ENCODE results near the gene GOLGA8A. TPM values are rescaled to one million over a fixed set of nuclear protein-coding genes. Genes with fewer than 3 reads are reported as not detected.
A peak's percentile ranks its signal among the peaks of the same experiment; 100 is the strongest.
"Not testable (repeated sequence)": the region's sequence is repeated elsewhere in the genome, so short reads cannot be mapped to it uniquely, and the experiment has no call there.

The GOLGA8A gene, protein sequence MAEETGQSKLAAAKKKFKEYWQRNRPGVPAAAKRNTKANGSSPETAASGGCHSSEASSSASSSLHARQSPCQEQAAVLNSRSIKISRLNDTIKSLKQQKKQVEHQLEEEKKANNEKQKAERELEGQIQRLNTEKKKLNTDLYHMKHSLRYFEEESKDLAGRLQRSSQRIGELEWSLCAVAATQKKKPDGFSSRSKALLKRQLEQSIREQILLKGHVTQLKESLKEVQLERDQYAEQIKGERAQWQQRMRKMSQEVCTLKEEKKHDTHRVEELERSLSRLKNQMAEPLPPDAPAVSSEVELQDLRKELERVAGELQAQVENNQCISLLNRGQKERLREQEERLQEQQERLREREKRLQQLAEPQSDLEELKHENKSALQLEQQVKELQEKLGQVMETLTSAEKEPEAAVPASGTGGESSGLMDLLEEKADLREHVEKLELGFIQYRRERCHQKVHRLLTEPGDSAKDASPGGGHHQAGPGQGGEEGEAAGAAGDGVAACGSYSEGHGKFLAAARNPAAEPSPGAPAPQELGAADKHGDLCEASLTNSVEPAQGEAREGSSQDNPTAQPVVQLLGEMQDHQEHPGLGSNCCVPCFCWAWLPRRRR
- 31.6 and 35.4 TPM in 2 replicates for total RNA-seq
- polyA plus RNA-seq (2012), result 45.0 TPM

DNA sequence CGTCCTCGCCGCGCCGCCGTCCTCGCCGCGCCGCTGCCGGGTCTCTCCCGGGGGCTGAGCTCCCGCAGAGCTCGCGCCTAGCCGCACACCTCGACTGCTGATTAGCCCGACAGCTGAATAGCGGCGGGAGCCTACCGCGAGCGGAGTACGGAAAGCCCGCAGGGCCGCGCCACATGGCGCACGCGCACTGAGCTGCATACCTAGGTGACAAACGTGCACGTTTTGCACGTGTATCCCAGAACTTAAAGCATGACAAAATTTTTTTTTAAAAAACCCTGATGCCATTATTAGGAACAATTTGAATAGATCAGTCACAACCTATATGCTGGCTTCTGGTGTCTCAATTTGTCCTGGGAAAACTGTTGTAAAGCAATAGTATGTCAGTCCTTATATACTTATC lies at the start of gene GOLGA8A:
Gene GOLGA8A (minus strand): TSS at position 122 of the 400 bp plus-strand sequence. CDS start 48,117 bp downstream, outside the sequence.
- DNase-seq (ENCODE audit: low read depth), result peak; percentile 85

DNA sequence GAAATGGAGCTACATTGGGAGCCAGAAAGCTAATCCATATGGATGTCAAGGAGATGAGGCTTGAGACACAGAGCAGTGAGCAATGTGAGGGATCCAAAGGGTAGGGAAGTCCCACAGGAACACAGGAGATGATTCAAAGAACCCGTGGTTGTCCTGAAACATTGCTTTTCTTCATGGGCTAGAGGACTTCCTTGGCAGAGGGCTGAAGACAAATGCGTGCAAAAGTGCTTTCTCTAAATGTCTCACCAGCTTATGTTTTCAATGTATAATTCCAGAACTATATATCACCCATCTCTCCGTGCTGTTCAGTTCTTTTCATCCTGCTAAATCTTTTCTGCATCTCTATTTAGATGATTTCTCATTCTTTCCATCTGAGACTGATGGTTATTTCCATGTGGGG lies 46.0 kb upstream of the GOLGA8A start:
- no peak for DNase-seq (ENCODE audit: low read depth)

DNA sequence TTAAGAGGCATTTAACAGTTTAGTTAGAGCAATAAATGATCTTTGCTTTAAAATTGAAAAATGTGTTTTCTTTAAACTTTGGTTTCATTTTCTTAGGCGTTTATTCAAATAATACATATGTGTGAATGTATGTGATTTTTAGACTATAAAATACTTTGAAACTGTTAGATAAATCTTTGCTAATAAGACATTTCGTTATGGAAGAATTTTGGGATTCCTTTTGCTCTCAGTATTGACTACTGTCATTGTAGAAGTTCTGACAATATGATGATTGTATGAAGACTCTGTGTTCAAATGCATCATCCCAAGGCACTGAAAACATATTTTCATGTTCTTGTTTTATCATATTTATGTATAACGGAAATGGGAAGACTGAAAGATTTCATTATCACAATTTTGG lies 43.8 kb upstream of the GOLGA8A start:
- DNase-seq (ENCODE audit: low read depth), result peak; percentile 2

DNA sequence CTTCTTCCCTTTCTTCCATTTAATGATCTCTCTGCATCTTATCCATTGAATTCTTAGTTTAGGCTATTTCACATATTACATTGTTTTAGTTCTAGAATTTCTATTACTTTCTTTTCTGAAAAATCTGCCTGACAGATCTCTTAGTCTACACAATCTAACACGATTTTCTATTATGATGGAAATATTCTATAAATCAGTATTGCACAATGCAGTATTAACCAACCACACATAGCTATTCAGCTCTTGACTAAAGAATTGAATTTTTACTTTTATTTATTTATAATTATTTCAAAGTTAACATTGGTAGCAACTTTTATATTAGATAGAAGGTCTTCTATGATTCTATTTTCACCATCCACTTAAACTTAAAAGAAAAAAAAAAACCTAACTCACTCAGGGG lies 36.2 kb upstream of the GOLGA8A start:
- no peak for DNase-seq (ENCODE audit: low read depth)

DNA sequence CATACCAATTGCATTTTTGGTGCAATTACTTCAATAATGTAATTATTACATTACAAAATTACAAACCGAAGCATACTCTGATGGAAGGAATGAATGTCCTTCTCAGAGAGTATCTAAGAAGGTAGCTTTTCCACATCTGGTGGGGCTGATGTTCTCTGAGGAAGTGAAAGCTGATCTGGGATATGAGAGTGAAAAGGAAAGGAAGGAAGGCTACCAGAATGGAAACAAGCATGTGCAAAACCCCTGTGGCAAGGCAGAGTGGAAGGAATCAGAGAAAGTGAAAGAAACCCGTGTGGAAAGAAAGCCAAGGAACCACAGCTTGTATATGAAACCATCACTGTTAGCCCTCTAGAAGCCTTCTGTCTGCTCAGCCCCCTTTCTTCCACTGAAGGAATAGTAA lies 35.3 kb upstream of the GOLGA8A start:
- no peak for DNase-seq (ENCODE audit: low read depth)

DNA sequence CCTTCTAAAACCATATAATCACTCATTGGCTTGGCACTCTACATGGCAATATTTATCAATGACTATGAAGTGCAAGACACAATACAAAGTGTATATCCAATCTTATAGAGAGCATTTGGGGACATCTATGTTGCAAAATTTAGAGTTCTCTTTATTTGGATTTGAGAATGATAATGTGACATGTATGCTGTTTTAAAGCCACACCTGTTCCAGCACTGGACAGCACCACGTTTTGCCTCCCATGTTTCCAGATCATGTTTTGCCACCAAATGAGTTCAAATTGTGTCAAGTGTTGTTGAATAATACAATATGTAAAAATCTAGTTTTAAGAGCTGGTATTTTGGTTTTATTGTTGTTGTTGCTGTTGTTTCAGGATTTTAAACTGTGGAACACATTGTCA lies 33.3 kb upstream of the GOLGA8A start:
- peak; percentile 7 for DNase-seq (ENCODE audit: low read depth)

DNA sequence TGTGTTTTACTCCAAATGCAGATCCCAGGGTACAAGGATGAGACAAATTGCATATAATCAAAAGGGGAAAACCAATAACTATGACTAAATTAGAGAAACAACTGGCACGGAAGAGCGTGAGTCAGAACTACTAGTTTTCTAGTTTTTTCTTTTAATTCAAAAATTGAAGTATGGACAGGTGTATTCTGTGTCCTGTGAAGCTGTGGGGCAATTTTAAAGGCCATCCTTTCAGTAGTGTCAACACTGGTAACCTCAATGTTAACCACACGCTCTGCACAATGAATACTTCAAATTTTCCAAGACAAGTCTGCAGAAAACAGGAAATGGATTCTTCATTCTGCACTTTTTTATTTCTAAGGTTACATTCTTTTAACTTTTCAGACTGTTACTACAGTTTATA lies 32.5 kb upstream of the GOLGA8A start:
- peak; percentile 5 for DNase-seq (ENCODE audit: low read depth)

DNA sequence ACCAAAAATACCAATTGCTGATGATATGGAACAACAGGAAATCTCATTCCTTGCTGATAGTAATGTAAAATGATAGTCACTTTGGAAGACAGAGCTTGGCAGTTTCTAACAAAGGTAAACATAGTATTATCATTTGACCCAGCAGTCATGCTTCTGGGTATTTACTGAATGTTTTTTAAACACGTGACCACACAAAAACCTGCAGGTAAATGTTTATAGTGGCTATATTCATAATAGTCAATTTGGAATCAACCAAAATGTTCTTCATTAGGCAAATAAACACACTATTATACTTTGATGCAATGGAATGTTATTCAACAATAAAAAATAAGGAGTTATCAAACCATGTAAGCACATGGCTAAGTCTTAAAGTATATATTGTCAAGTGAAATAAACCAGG lies 24.1 kb upstream of the GOLGA8A start:
- no peak for DNase-seq (ENCODE audit: low read depth)

DNA sequence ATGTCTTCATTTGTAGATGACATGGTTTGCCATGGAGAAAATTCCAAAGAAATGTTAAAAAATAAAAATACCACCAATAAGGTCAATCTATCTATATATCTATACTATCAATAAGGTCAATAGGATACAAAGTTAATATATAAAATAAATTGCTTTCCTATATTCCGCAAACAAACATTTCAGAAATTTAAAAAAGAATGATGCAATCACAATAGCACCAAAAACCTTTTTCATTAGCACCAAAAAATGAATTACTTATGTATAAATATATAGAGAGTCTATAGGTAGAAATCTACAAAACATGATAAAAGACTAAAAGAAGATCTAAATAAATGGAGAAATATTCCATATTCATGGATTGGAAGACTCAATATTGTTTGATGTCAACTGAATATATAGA lies 22.8 kb upstream of the GOLGA8A start:
- DNase-seq (ENCODE audit: low read depth), result no peak

DNA sequence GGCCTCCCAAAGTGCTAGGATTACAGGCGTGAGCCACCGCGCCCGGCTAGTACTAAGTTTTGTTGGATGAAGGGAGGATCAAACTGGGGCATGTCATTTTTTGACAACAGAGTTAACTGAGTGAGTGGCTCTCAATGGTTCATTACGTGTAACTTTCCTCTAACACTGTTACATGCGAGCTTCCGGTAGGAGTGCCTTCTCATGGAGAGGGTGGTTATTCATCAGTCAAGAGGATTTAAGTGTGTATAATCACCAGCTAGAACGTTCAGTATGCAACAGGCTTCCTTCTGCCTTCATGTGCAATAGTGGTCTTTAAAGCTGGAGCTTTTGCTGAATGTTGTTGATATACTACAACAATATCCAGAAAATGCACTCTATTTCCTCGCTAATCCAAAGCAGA lies 19.1 kb upstream of the GOLGA8A start:
- DNase-seq (ENCODE audit: low read depth), result no peak

DNA sequence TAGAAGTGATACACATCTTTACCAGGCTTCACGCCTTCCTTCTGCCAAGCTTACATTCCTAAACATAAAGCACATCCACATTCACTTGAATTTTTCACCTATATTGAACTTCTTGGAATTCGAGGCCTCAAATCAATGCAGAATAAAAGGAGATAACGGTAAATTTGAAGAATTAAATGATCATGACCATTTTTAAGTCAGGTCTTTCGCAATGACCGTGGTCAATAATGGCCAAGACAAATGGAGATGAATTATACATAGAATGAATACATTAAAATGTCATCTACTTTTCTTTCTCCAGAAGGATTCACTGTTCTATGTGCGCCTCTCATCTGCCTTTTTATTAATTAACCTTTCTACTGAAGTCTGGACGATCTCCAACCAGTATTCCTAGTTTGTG lies 5.3 kb upstream of the GOLGA8A start:
- no peak for DNase-seq (ENCODE audit: low read depth)

DNA sequence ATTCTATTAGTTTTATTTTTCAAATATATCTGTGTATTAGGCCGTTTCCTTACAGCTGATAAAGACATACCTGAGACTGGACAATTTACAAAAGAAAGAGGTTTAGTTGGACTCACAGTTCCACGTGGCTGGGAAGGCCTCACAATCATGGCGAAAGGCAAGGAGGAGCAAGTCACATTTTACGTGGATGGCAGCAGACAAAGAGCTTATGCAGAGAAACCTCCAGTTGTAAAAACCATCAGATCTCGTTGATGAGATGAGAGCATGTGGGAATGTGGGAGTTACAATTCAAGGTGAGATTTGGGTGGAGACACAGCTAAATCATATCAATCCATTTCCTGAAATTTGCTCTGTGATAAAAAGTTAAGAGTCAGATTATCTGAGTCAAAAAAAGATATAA lies 2.3 kb upstream of the GOLGA8A start:
- DNase-seq (ENCODE audit: low read depth), result no peak

DNA sequence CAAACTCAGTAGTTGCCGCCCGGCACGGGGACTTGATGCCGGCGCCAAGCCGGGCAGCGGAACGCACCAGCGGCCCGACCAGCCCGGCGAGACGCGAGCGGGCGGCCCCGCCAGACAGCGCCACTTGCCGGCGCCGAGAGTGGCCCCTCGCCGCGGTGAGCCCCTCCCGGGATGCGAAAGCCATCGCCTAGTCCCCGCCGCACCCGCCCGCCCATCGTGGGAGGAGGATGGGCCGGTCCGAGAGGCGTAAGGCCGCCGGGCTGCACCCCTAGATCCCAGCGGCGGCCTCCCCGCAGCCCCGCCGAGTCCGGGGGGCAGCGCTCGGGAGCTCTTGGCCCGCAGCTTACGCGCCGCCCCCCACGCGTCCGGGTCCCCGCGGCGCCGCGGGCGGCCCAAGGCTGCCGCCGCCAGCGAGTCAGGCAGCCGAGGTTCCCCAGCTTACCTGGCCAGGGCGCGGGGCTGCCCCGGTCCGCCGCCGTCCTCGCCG lies 609 bp downstream of the GOLGA8A start:
- peak; percentile 64 for DNase-seq (ENCODE audit: low read depth)

DNA sequence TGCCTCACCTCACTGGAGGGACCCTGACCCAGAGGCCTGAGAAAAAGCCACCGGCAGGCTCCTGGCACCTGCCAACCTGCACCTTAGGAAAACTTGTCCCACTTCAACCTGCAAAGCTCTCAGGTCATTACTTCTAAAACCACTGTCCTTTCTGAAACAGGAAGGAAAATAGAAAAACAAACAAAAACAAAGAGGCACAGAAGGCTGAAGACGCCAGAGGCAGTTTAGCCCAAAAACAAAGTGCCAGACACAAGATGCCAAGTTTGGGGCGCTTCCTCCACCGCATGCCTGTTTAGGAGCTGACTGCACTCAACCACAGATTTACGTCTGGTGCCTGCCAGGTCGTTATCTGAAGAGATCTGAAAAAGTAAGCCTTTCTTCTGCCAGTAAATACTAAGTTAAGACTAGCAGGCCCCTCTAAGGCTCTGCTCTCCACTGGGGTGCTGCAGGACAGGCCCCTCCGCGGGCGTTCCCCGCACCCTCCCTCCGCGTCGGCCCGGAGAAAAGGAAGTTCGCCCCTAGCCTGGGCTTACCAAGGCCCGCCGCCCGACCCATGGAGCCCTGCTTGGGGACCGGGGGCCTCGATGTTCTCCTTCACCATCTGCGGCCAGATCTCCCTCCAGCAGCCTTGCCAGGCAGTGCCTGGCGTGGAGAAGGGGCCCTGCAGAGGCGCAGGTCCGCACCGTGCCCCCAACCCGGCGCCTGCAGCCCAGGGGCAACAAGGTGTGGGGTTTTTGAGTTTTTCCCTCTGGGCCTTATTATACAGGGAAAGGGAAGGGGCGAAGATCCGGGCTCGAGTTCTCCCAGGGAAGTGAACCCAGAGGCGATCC lies 1.3 kb downstream of the GOLGA8A start:
- DNase-seq (ENCODE audit: low read depth), result peak; percentile 12

DNA sequence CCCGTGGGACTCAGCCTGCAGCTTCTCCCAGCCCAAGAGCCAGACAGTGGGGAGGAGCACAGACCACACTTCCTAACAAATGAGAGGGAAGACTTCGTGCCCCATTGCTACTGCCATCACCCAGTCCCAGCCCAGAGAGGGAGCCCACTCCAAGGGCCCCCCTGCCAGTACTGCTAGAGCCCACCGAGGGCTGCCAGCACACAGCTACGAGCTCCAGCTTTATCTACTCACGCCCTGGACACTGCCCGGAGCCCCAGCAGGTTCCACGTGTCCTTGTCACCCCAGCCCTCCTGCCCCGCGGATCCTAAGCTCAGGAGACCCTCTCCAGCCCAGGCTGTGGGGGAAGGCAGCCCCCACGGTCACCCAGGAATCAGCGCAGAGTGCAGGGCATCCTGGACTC lies 1.9 kb downstream of the GOLGA8A start:
- DNase-seq (ENCODE audit: low read depth), result no peak

DNA sequence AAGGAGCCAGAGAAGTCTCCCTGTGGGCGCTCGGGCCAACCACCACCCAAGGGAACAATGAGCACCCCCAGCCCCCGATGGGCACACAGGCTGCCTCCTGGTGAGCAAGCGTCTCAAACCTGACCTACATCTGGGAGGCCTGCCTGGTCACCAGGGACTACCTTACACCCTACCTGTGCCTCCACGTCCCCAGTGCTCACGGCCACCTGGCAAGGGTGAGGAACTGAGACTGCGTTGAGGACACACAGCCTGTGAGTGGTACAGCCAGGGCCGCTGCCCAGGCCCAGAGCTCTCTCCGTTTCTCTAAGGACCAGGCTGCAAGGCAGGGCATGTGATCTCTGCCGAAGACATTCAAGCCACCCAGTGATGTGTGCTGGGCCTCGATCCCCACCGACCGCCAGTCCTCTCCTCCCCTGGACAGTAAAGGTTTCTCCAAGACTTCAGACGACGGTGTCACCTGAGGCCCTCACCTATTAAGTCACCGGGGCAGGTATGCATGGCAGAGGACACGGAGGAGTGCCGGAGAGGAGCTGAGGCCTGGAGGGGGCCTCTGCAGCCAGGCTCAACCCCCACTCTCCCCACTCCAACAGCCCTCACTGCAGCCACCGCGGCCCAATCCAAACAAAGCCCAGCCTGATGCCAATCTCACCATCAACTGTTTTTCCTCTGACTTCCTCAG lies 2.8 kb downstream of the GOLGA8A start:
- no peak for DNase-seq (ENCODE audit: low read depth)

DNA sequence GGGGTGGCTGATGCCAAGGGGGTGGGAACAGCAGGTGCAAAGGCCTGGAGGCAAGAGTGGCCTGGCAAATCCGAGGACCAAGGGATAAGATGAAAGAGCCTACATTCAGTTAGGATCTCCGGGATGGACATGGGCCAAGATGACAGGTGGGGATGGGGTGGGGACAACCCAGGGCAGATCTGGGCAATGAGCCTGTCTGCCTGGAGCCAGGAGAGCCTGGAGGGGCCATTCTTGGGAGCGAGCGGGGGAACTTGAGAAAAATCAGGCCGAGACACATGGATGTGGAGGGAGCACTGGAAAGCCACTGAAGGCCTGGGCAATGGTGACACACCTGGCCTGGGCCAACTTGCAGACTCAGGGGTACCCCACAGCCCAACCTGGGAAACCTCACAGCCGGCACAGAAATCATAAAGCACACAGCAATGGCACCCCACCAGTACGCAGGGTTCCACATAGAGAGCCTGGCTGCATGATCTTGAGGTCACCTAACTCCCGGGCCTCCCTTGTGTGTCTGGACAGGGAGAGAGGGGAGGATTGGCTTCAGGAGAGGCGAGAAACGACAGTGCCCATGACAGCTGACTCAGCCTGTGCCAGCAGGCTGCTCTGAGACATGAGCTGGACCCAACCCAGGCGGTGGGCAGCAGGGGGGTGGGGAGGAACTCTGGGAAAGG lies 3.5 kb downstream of the GOLGA8A start:
- peak; percentile 40 for DNase-seq (ENCODE audit: low read depth)

DNA sequence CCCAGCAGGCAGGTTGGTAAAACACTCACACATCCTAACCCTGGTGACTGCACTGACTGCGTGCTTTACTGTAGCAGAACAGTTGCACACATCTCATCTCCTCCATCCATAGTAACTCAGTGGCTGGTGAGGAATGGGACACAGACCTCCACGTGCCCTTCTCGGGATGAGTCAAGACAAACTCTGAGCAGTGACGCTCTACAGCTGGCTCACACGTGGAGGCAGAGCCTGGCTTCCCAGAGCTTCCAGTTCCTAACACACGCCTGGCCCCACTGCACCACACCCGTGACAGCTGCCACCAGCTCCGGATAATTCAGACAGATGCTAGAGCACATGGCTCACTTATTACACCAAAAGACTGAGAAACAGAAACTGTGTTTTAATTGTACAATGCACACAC lies 7.0 kb downstream of the GOLGA8A start:
- DNase-seq (ENCODE audit: low read depth), result peak; percentile 43

DNA sequence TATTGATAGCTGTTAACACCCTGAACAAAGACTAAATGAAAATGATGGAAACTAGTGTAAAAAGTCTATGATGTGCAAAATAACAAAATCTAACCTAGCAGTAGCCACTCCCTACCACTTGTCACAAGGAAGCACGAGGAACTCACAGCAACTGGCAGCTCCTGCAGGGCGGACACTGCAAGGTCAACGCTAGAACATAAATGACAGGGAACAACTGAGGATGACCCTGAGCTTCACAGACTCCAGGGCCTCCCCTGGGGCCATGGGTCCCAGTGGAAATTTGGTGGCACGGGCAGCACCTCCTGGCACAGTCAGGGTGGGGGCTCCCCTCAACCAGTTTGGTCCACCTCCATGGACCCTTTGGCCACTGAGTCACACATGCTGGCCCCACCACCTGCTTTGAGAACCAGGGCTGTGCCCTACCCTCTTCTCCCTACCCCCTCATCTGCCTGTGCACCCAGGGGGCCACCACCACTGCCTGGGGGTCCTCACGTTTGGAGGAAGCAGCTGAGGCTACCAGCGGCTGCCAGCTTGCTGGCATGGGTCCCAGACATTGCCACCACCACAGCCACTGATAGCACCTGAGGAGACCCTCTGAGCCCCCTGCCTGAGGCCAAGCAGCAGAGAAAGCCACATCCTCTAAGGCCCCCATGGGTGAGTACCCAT lies 14.1 kb downstream of the GOLGA8A start:
- not testable (repeated sequence) for DNase-seq (ENCODE audit: low read depth)

DNA sequence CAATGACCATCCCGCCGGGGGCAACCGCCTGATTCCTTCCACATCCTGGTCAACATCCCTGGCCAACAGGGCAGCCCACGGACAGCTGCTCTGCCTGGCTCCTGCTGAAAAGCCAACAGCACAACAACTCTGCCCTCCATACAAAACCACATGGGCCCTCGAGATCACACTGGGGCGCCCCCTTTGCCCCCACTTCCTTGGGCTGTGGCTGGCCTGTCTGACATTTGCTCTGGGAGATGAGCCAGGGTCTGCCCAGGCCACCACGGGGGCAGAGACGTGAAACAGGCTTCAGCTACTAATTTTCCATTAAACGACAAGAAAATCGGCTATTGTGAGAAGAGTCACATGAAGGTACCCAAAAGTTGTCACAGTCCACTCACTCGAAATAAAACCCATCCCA lies 16.7 kb downstream of the GOLGA8A start:
- not testable (repeated sequence) for DNase-seq (ENCODE audit: low read depth)
